GM18498 (cell line): ENCODE data around the gene RAB26.
"Not testable (repeated sequence)": the region's sequence is repeated elsewhere in the genome, so short reads cannot be mapped to it uniquely, and the experiment has no call there.

Source experiments
- ATAC-seq: cut with Tn5 transposase; IDR thresholded peaks from one replicate; pipeline ENCODE4 v1.9.1; 2021; ENCODE audit warnings: mild to moderate bottlenecking, moderate library complexity; ENCODE audit not compliant: unreplicated experiment

Gene RAB26, protein sequence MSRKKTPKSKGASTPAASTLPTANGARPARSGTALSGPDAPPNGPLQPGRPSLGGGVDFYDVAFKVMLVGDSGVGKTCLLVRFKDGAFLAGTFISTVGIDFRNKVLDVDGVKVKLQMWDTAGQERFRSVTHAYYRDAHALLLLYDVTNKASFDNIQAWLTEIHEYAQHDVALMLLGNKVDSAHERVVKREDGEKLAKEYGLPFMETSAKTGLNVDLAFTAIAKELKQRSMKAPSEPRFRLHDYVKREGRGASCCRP

DNA sequence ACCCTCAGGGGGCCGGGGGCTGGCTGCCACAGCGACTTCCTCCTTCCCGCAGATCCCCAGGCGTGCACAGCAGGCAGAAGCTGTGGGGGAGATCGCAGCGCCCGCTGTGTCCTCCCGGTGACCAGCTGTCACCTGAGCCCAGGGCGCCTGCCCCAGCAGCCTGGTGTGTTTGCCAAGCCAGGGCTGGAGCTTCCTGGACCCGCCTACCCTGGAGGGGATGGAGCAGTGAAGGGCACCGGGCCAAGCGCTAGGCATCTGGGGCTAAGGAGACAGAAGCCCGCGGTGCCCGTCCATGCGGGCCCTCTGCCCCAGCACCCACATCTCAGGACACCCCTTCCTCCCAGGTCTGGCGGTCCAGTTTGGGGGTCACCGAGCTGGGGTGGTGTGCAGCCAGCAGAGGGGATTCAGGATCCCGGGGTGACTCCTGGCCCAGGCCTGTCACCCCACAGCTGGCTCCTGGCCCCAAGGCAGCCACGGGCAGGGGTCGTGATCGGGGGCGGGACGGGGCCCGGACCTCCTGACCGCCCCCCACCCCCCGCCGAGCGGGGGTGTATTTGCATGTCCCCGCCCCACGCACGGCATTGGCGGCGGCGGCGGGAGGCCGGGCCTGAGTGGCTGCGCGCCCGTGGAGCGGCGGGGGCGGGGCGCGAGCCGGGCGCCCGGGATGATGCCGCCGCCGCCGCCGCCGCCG lies at the start of gene RAB26:
Gene RAB26 (plus strand): TSS at position 645 of the 691 bp plus-strand sequence. CDS start 159 bp downstream, outside the sequence.
- no peak for ATAC-seq

DNA sequence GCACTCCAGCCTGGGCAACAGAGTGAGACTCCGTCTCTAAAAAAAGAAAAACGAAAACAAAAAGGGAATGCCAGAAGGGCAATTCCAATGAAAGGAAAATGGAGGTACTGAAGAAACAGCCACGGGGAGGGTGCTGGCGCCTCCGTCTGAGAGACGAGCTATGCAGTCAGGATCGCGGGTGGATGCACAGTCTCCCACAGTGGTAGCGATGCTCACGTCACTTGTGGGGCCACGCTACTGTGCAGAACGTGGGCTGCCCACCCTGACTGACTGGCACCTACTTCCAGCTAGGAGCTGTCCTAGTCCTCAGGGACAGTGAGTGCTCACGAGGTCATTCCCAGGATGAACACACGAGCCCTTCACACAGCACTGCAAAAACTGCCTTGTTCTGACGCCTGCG lies 46.8 kb upstream of the RAB26 start:
- not testable (repeated sequence) for ATAC-seq

DNA sequence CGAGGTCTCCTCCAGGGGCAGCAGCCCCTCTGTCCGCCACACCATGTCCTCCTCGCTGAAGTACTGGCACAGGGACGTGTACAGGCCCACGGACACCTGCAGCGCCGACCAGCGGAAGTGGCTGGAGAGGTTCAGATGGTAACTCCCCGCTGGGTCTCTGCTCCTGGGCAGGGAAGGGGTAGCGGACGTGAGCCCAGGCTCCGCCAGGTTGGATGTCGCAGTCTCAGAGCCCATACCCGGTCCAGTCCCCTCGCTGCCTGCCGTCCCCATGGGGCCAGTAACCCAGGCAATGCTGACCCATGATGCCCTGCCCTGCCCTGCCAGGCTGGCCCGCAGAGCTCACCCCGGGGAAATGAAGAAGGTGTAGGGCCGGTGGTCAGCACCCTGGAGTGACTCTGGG lies 46.0 kb upstream of the RAB26 start:
- no peak for ATAC-seq

DNA sequence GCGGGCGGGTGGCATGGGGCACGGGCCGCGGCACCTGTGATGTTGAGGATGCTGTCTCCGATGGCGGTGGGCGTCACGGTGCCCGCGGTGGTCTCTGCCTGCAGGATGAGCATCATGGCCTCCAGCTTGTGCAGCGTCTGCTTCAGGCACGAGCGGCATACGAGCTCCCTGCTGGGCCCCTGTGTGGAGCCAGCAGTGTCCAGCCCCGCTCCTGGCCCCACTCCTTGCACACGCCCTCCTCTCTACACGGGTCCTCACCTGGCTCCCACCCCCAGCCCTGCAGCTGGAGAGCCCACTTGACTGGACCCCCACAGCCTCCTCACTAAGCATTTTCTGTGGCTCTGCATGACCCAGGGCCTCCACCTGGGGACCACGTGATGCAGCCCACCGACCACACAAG lies 44.0 kb upstream of the RAB26 start:
- ATAC-seq: not testable (repeated sequence)

DNA sequence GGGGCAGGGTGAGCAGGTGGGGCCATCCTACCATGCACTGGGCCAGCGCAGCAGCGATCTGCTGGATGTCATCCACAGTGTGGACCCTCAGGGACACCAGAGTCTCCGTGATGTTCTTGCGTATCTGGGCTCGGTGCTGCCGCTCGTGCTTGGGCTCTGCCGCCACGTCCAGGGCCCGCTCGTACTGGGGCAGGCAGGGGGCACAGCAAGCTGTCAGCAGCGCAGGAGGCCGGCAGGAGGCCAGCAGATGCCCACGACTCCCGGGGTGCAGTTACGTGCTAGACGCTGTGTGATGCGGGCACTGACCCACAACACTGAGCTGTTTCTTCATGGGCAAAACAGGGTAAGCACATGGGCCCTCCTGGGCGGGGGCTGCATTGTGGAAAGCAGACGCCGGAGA lies 43.1 kb upstream of the RAB26 start:
- ATAC-seq: not testable (repeated sequence)

DNA sequence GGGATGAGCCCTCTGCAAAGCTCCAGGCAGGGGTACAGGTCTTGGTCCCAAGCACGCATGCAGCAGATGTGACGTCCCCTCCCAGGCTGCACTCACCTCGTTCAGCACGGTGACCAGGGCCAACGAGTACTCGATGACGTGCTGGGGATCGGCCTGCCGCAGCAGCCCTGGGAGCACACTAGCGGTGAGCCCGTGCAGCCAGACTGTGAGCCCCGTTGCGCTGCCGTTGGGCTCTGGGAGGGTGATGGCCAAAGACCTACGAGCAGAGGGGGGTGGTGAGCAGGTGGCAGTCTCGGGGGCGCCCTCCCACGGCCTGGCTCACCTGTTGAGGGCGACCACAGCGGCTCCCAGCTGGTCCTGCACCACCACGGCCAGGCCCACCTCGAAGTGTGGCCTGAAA lies 42.7 kb upstream of the RAB26 start:
- not testable (repeated sequence) for ATAC-seq

DNA sequence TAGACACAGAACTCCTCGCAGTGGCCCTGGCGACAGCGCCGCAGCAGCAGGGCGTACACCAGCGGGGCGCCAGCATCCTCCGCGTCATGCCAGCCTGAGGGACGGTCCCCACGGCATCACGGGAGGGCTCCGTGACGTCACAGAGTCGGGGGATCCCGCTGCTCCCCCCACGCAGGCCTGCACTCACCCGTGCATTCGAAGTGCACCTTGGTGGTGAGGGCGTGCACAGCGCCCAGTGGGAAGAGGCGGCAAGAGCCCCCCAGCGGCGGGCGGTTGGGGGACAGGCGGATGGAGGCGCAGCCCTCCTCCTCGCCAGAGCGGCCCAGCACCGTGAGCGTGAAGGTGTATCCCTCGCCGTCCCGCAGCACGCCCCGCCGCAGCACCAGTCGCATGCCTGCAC lies 42.2 kb upstream of the RAB26 start:
- ATAC-seq: not testable (repeated sequence)

DNA sequence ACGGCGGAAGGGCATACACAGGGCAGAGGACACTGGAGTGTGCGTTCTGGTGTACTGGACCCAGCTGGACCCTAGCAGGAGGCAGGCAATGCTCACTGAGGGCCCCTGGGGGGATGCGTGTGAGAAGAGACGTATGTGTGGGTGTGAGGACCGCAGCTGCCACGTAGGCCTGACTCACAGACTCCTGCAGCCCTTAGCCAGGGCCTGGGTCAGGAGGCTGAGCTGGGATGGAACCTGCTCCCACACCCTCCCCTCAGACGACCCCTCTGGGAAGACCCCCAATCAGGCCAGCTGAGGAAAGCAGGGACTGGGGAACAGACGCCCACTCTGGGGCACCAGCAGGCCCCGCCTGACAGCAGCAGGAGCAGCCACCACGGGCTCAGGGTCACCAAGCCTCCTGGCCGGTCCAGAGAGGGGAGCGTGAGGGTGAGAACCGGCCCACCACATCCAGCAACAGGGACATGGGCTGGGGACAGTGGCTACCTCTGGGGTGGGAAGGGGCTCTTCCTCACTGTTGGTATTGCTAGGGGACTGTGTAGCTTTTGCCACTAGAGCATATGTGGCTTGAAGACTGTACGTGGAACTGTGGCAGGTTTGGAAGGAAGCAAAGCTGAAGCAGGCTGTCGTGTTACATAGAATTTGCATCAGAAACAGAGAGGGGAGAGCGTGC lies 41.2 kb upstream of the RAB26 start:
- ATAC-seq: not testable (repeated sequence)

DNA sequence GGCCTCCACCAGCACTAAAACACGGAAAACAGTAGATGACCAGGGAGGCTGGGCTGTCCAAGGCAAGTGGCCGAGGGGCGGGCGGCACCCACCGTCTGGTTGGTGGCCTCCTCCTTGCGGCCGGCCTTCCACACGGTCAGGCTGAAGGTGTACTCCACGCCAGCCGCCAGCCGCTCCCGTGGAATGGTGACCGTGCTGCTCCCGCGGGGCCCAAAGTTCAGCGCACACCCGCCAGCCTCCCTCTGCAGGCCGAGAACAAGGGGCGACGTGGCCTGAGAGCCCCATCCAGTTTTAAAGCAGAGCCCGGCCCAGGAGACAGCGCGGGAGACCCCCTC lies 40.7 kb upstream of the RAB26 start:
- not testable (repeated sequence) for ATAC-seq

DNA sequence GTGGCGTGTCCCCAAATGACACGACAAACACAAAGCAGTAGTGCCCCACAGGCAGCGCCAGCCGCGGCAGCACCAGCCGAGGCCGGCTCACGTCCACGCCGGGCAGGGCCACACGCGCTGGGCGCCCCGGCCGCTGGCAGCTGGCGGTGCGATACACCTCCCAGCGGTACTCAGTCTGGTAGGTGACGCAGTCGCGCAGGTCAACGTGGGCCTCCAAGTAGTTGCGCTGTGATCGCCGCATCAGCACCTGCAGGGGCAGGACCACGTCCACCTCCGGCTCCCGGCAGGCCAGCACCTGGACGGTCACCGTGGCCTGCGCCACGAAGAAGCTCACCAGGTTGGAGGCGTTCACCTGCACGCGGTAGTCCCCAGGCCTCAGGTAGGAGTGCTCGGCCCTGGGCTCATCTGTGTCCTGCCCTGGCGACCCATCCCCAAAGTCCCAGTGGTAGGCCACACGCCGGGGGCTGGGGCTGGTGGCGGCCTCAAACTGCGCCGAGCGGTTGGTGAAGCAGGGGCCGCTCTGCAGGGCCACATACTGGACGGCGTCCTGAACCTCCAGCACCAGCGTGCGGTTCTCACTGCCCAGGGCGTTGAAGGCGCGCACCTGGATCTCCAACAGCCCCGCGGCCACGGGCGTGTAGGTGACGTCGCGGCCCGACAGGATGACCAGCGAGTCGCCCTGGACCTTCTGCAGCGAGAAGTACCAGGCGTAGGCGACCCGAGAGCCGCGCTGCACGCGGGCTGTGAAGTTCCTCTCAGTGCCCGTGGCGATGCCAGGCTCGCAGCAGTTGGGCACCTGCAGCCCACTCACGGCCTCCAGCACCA lies 39.8 kb upstream of the RAB26 start:
- not testable (repeated sequence) for ATAC-seq

DNA sequence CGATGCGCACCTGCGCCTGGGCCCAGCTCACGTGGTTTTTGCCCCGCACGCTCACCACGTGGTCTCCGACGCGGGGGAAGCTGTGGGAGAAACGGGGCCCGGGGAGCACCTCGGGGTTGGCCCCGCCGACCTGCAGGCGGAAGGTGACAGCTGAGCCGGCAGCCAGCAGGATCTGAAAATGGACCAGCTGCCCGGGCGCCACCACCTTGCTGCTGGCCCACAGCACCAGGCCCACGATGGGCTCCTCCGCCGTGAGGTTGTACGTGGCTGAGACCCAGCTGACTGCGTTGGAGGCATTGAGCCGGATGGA lies 39.2 kb upstream of the RAB26 start:
- not testable (repeated sequence) for ATAC-seq

DNA sequence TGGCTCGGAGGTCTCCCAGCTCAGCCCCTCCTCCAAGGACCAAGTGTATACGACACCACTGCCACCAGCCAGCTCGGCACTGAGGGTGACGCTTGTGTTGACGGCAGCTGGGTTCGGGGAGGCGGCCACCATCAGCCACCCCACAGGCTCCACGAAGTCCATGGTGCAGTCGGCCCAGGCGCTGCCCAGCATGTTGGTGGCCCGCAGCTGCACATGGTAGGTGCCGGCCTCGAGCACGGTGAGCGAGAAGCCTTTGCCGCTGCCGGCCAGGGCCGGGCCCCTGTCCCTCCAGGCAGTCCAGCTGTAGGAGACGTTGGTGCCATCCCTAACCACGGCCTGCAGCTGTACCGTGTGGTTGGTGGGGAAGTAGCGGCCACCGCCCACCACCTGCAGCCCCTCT lies 38.6 kb upstream of the RAB26 start:
- ATAC-seq: not testable (repeated sequence)

DNA sequence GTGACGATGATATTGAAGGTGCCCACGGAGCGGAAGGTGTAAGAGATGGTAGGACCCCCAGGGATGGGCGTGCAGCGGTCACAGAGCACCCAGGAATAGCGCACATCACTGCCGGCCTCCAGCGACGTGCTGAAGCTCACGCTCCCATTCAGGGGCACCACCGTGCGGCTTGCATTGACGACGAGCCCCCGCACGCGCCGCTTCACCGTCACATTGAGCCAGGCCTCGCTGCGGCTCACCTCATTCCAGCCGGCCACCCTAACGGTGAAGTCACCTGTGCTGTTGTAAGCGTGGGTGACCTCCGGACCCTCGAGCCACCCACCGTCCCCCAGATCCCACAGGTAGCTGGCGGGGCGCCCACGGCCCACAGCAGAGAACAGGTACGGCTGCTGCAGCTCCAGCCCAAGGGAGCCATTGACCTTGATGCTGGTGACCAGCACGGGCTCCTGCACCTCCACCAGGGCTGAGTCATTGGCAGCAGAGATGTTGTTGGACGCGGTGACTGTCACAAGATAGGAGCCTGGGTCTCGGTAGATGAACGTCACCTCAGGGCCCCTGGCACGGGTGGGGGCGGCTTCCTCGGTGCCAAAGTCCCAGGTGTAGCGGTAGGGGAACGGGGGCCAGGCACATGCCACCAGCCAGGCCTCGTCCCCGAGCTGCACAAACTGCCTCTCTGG lies 38.0 kb upstream of the RAB26 start:
- ATAC-seq: not testable (repeated sequence)

DNA sequence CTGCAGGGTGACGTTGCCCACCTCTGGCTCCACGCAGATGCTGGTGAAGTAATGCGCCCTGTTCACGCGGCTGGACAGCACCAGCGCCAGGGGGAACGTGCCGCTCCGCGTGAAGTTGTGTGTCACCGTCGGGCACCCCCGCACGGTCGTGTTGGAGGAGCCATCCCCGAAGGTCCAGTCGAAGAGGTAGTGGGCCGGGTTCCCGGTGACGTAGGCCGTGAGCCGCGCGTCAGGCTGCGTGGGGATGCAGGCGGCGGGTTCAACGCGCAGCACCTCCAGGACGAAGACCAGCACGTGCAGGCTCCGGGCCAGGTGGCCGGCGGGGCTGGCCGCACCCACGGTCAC lies 37.4 kb upstream of the RAB26 start:
- not testable (repeated sequence) for ATAC-seq

DNA sequence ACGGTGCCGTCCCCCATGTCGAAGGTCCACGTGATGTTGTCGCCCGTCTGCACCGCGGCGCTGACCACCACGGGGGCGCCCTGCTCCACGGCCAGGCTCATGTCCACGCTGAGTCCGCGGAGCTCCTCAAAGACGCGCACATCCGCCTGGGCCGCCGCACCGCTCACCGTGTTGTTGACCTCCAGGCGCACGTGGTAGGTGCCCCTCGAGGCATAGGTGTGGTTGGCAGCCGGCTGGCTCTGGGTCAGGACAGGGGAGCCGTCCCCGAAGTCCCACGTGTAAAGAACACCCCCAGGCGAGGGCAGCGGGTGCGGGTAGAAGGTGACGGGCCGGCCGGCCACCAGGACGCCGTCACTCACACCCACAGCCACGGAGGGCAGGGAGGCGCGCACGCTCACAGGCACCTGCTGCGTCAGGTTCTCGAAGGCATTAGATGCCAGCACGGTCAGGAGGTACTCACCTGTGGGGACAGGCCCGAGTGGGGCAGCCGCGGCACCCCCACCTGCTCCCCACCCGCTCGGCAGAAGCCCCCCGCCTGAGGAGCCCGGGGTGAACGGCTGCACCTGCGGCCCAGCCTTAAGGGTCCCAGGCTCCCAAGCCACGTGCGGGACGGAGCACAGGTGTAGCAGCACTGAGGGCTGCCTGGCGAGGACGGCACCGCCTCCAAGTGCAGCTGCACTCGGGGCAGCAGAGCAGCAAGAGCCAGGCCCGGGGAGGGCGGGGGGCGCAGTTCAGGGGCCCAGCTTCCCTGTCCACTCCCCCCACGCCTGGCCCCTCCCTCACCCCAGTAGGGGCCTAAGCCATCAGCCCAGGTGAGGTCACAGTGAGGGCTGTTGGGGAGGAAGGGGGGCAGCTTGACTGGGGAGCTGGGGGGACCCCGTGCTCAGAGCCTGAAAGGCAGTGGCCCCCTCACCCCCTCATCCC lies 36.8 kb upstream of the RAB26 start:
- not testable (repeated sequence) for ATAC-seq

DNA sequence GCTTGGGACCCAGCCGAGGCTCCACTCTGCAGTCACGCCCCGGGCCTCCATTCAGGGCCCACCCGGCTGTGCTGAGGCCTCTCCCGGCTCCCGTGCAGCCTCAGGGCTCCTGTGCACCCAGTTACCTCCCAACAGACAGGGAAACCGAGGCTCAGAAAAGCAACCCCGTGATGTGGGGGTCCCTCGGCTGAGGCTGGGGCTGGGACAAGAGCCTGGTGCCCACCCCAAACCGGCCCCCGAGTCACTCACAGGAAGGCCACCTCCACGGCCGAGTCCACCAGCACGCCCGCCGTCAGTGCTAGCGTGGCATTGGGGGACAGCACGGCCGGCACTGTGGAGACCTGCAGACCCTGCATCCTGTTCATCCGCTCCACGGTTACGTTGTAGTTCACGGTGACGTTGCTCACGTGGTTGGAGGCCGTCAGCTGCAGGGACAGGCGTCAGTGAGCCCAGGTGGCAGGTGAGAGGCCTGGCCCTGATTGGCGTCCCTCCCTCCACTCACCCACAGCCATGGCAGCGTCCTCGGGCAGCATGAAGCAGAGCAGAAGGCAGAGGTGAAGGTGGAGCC lies 35.8 kb upstream of the RAB26 start:
- not testable (repeated sequence) for ATAC-seq

DNA sequence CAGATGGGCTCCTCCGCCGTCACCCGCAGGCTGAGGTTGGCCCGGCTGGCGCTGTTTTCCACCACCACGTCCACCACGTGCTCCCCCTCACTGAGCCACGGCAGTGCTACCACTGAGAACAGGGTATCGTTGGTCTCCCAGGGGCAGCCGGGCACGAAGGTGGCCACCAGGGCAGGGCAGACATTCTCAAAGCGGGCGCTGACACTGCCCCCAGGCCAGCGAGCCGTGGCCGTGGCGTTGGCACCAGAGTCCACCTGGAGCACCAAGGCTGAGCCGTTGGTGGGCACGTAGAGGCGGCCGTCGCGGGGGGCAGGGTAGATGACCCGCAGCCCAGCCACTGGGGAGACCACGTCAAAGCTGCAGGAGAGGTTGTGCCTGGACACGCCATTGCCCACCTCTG lies 34.2 kb upstream of the RAB26 start:
- not testable (repeated sequence) for ATAC-seq

DNA sequence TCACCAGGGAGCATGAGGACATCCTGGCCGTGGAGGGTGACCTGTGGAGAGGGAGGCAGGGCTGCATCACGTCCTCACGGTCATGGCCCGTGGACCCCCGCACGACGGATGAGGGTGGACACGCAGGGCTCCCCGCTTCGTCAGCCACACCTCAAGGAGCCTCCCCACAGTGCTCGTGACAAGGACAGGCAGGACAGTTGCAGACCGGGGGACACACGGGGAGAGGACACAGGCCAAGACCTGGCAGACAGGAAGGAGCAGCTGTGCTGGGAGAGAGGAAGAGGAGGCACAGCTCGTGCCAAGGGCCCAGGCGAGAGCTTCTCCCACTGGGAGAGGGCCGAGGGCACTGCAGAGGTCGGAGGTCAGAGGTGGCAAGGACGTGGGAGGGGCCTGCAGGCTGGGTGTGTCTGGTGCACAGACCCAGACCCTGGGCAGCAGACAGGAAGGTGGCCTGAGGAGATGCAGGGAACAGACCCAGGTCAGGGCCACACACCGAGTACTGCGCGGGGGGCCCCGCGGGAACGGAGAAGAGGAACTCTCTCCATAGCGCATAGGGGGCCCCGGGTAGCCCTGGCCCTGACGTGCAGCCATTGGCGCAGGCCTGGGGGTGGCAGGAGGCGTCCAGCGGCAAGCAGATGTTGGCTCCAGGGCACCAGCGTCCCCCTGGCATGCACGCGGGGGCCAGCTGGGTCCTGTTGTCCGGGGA lies 33.4 kb upstream of the RAB26 start:
- not testable (repeated sequence) for ATAC-seq

DNA sequence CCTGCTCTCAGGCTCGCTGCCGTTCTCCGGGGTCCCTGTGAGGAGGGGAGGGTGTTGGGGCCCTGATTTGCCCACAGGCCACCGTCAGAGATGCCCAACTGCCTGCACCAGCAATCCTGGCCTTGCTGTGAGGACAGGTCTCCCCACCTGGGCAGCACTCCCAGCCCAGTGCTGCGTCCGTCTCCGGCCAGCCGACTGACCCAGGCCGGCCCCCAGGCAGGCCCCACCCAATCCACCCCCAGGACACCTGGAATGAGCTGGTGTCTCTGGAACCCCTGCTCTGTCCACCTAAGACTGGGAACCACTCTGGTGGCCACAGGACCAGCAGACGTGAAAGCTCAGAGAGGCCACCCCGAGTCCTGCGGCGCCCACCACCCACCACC lies 32.8 kb upstream of the RAB26 start:
- ATAC-seq: no peak
